GM19438 (cell line): Measurements from ENCODE around the gene SNAI1.
"Not testable (repeated sequence)": the region's sequence is repeated elsewhere in the genome, so short reads cannot be mapped to it uniquely, and the experiment has no call there.

Experiments
- ATAC-seq: cut with Tn5 transposase; IDR thresholded peaks from one replicate; pipeline ENCODE4 v1.9.1; 2021; ENCODE audit warnings: low read depth; ENCODE audit not compliant: unreplicated experiment

The SNAI1 gene

DNA sequence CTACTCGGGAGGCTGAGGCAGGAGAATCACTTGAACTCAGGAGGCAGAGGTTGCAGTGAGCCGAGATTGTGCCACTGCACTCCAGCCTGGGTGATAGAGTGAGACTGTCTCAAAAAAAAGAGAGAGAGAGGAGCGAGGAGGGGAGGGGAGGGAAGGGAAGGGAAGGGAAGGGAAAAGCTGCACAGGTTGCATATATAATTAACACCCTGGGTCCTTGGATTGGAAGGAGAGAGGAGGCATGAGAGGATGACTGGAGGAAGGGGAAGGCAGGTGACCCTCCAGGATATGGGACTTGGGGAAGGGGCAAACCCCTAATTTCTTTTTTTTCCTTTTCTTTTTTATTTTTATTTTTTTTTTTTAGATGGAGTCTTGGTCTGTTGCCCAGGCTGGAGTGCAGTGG lies 28.8 kb downstream of the SNAI1 start:
- not testable (repeated sequence) for ATAC-seq

DNA sequence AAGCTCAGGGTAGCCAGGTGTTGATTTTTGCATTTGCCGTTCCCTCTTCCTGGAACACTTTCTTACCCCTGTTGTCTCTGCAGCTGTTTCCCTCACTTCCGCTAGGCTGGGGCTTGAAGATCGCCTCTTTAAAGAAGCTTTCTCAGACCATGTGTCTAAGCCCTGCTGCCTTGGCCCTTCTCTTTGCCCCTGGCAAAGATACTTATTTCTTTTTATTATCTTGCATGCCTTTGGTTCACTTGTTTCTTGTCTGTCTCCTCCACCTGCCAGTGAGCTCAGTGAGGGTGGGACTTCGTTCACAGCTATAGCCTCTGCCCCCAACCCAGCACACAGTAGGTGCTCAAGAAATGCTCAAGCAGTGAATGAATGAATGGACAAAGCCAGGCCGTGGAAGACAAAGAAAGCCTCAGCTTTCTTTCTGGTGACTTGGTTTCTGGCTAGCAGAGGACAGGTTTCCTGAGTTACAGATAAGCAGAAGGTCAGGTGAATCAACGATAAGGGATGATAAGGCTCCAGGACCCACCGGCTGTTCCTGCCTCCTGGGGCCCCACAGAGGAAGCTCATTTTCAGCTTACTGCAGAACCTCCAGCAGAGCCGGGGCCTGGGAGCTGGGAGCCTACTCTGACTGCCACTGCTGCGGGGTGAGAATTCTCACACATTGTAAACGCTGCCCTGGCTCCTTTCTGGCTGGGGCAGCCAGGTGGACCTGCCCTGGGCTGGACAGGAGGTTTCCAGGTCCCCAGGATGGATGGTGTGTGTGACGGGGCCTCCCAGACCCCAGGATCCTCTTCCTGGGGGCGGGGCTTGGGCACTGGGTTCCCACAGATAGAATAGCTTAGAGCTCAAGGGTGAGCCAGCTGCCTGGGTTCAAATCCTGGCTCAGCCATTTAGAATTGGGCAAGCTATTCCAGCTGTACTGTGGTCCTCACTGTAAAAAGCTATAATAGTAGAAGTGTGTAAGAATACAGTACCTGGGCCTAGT lies 29.8 kb downstream of the SNAI1 start:
- ATAC-seq: no peak

DNA sequence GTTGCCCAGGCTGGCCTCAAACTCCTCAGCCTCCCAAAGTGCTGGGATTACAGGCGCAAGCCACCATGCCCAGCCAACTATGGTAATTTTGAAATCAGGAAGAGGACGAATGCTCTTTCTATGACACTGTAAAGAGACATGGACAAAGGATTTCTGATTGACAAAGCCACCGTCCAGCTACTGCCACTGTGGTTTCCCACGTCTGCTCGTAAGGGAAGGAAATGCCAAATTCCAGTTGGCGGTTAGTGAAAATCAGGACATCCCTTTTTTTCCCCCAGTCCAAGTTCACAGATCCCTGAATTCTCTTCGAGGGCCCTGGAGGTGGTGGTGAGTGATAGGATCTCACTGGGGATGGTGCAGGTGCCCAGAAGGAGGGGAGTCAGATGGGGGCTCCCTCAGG lies 31.2 kb downstream of the SNAI1 start:
- no peak for ATAC-seq

DNA sequence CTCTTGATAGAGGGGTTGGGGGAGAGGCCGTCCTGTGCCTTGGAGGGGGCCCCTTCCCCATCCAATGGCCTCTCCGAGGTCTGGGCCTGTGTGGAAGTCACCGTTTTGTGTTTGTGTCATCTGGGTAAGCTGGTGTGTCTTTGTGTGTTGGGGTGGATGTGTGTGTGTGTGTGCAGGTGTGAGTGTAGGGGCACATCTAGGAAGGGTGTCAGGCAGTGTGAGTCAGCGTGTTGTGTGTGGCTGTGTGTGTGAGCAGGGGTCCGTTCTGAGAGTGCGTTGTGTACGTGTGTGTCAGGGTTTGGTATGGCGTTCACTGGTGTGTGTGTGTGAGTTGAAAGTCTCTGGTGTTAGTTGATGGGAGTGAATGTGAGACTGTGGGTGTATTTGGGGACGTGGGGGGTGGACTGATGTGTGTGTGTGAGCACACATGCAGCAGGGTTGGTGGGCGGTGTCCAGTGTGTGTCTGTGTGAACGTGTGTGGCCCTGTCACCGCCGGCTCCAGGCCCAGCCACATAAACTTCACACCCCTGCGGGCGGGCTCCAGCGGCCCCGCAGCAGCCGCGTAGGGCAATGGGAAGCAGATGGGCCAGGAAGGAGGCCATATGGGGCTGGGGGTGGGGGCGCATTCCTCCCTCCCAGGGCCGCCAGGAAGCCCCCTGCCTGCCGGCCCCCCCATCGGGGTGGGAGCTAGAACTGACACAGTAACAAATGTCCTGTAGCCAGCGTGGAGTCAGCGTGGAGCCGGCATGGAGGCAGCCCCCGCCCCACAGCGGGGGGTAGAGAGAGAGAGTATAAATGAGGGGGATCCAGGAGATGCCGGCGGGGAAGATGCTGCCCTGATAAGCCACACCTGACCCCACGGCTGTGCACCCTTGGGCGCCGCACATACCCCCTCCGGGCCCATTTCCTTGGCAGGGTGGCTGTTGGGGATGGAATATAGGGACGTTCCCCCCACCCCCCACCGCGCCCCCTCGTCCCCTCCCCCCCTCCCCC lies 32.1 kb downstream of the SNAI1 start:
- no peak for ATAC-seq

DNA sequence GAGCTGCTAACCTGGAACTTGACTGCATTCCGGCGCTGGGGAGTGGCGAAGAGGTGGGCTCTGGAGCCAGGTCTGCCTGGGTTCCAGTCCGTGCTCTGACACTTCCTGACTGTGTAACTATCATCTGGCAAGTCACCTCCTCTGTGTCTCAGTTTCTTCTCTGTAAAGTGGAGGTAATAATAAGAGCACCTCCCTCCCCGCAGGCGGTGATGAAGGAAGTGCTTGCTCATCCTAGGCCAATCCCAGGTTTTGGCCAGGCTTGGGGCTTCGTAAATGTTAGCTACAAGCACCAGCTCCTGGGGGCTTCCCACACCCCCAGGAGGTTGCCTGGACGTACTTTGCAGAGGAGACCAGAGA lies 32.8 kb downstream of the SNAI1 start:
- ATAC-seq: no peak

DNA sequence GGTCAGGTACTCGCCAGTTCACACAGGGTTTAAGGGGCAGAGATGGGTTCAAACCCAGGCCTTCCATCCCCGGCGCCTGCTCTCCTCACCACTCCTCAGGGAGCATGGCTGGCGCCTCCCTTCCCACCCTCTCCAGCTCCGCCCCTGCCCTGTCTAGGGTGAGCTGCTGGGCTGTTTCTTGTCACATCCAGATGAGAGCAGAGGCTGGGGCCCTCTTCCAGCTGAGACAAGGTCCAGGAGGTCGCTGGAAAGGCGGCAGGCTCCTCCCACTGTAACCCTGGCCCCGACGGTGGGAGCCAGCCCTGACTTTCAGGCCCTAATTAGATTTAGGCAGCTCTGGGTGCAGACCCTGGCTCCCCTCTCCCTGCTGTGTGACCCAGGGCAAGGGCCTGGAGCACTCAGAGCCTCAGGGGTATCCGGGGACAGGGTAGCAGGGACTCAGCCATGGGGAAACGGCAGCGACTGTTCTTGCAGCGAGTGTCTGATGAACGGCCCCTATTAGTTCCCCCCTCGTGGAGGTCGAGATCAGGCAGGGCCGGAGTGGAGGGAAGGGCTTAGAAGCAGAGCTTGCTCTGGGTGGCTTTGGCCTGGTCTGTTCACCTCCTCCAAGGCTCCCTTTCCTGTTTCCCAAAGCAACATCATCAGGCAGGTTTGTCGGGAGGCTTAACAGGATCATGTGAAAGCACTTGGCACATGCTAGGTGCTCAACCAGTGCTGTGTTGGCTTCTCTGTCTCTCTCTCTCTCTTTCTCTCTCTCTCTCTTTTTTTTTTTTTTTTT lies 33.4 kb downstream of the SNAI1 start:
- no peak for ATAC-seq

DNA sequence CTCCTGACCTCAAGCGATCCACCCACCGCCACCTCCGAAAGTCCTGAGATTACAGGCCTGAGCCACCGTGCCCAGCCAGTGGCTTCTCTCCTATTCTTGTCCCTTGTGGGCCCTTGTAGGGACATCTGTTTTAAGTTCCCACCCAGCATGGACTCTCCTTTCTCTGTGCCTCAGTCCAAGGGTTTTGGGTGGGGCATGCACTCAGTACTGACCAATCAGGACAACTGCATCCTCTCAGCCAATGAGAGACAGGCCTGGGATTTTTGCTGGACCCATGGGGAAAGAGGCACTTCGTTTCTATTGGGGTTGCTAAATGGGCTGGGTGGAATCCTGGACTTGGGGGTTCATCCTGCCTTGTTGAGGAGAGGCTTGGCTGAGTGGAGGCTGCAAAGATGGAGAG lies 34.4 kb downstream of the SNAI1 start:
- ATAC-seq: no peak

DNA sequence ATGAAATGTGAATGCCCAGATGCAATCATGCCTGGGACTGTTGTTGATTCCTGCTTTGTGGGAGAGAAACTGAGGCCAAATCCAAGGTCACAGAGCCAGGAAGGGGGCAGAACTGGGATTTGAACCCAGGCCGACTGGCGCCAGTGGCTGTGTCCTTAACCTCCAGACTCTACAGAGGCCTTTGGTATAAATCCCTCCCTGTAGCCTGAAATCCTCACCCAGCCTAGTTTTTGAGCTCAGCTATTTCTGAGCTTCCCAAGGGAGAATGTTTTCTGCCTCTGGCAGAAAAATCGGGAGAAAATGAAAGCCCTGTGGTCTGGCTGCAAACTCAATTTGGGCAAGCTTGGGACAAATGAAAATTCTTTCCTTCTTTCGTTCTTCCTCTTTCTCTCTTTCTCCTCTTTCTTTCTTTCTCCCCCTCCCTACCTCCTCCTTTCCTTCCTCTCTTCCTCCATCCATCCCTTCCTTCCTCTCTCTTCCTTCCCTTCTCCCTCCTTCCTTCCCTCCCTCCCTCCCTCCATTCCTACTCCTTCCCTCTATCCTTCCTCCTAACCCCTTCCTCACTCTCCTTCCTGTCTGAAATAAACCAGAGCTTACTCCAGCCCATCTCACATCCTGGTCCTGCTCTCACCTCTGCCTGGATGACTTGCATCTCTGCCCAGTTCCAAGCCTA lies 34.9 kb downstream of the SNAI1 start:
- no peak for ATAC-seq

DNA sequence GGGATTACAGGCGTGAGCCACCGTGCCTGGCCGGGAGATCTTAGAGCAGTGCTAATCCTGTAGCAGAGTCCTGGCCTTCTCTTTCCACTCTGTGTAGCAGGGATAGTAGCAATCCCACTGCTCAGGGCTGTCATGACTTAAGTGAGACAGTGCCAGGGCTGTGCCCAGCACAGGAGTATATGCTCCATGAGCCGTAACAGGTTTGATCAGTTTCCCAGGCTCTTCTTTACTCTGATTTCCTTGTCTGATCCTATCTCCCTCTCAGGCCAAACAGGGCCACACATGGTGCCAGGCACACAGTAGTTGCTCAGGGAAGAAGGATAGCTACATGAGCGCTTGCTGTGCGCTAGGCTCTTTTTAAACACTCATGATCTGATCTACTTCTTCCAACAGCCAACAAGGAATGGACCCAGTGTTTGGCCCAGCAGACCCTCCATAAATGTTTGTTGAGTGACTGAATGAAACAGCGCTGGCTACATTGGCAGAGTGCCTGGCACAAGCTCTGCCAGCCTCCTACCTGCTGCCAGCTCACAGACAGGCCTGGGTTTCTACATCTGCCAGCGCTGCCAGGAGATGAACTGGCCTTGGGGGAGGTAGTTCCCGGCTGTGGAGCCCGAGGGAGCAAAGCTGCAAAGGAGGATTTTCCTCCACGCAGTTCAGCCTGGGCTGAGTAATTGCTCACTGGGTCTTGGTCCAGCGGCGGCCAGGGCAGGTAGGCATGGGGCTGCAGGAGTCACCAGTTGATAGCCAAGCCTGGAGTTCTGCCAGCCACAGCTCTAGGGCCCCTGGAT lies 36.9 kb downstream of the SNAI1 start:
- ATAC-seq: no peak

DNA sequence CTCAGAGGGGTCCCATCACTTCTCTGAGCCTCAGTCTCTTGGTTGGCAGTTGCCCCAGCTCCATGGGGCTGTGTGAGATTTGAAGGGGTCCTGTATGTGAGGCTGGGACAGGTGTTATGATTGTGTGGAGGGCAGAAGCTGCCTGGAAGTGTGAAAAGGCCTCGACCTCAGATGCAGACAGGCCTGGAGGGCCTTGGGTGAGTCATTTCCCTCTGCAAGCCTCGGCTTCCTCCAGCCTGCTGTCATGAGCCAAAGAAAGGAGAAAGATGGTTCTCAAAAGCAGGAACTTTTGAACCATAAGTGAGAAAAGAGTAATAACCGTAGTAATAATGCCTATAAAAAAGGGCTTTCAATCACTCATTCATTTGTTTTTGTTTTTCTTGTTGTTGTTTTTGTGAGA lies 37.5 kb downstream of the SNAI1 start:
- no peak for ATAC-seq

DNA sequence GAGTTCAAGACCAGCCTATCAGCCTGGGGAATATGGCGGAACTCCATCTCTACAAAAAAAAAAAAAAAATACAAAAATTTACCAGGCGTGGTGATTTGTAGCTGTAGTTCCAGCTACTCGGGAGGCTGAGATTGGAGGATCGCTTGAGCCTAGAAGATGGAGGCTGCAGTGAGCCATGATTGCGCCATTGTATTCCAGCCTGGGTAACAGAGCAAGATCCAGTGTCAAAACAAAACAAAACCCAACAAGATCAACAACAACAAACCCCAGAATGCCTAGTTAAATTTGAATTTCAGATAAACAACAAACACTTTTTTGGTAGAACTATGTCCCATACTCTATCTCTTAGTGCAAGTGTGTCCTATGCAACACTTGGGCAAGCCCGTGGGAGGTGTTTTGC lies 39.9 kb downstream of the SNAI1 start:
- no peak for ATAC-seq

DNA sequence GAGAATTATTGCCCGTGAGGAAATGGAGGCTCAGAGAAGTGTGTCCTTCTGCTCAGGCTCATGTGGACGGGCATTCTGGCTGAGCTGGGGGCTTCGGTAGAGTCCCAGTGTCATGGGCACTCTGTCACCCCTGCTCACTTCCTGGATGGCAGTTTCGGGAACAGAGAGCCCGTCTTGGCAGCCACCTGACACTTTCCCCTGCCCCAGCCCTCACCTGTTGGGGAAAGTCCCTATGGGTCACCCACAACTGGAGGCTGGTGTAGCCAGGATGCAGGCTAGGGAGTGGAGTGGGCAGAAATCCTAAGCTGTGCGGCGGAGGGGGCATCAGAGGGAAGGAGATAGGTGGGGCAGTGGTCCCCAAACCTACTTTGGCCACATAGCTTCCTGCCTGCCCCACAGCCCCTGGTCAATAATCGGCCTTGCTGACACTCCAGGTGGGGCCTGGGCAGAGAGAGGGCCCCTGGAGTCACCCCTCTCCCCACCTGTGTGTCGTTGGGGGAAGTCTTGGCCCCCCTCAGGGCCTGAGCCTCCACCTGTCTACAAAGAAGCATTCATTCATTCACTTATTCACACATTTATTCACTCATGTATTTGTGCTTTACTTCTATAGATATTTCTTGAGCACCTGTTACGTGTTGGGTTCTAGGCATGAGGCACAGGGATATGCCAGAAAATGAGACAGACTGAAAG lies 40.5 kb downstream of the SNAI1 start:
- no peak for ATAC-seq

DNA sequence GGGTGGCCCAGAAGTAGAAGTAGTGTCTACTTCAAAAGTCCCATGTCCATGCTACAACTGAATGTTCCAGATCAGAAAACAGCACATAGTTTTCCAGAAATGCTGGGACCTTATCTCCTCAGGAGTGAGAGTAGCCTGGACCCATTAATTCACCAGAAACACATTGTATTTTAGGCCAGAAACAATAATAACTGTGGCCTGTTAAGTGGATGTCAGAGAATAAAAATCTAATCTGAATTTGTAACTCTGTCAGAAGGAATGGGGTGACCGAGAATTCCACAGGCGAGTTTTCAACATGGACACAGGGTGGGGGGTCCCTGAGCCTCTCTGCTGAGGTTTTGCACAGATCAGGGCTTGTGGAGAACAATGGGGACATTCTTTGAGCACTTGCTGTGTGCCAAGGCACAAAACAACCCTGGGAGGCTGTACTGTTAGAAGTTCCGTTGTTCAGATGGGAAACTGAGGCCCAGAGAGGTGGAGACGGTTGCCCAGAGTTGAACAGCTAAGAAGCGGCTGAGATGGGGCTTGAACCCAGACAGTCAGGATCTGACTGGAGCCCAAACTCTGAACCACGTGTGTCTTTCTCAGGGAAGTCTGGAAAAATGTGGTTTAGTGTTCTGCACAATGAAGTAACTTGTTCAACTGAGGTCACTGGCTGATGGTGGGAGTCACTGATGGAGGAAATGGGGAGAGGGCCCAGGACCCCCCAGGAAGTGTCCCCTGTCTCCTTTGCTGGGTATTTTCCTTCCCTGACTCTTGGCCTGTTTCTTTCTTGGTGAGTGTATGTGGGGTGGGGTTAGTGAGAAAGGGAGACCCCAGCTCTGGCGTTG lies 44.2 kb downstream of the SNAI1 start:
- no peak for ATAC-seq

DNA sequence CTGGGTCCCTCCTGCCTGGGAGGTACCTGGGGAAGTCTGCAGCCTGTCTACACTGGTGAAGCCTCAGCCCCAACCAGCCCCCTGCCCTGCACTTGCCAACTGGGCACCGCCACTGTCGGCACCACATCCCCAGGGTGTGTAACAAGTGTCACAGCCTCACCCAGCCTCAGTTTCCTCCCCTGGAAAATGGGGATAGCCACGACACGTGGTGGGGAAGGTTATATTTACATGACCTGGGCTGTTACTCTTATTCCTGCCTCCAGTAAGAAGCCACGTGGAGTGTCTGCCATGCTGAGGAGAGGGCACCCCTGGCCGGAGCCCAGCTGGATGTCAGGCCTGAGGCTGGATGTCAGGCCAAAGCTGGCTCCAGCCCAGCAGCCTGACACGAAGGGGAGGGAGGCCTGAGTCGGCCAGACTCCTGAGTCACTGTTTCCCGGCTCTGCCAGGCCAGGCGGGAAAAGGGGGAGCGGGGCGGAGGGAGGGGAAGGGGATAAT lies 44.9 kb downstream of the SNAI1 start:
- no peak for ATAC-seq

DNA sequence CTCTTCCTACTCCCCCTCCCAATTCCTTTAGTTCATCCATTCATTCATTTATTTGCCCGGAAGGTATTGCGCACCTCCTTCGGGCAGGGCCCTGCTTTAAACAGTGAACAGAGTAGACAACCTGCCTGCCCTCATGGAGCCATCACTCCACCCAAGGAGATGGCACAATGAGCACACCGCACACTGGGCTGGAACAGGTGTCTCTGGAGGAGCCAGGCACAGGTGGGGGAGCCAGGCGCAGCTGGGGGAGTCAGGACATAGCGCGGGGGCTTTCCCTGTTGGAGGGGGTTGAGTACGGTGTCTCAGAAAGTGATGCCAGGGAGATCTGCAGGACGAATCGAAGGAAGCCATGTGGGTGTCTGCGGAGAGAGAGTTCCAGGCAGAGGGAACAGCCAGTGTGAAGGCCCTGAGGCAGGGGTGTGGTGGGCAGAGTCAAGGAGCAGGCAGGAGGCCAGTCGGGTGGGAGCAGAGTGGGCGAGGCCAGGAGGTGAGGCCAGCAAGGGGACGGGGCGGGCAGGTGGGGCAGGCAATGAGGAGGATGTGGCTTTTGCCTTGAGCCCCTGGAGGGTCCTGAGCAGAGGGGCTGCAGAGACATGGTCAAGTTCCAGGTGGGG lies 46.4 kb downstream of the SNAI1 start:
- no peak for ATAC-seq

DNA sequence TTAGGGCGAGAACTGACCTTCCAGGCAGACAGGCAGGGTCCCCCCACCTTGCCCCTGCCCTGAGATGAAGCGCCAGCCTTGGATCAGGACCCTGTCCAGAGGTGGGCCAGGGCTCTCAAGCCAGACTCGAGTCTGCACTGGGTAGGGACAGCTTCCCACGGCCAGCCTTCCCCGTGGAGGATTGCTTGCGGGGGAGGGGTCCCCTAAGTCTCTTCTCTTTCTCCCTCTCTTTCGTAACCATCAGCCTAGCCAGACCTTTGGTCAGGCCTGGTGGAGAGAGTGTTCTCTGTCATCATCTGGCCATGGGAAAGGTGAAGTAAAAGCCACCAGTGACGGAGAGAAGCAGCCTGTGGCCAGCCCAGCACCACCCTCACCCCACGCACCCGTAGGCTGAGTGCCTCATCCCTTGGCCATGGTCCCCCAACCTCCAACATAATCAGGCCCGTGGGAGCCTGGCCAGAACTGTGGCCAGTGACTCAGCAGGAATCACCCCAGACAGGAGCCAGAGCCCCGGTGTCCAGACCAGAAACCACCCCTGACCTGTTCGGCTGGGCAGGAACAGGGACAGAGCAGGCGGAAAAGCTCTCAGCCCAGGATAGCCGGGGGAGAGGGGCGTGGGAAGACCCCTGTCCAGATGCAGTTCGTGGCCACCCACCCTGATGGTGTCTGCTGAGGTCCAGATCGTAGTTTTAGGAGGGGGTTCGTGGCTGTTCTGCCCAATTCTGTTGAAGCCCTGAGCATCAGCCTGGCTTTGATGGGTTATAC lies 47.1 kb downstream of the SNAI1 start:
- no peak for ATAC-seq
